OCI-LY1 (cell line): ENCODE measurements around the gene EXT2.

Experiments used
- EZH2 ChIP-seq: fragments of 200-600 bp; sonication (generic), shearing (Covaris generic); IDR thresholded peaks from 2 replicates; pipeline ENCODE4 v1.8.0; 2017; ENCODE audit warnings: borderline replicate concordance, mixed run types, mild to moderate bottlenecking, antibody characterized with exemption, low read length, moderate library complexity, mixed read lengths
- TF ChIP-seq, protein P1 (sequence below): fragments of 200-600 bp; sonication (generic), shearing (Covaris generic); IDR thresholded peaks from 2 replicates; pipeline ENCODE4 v1.5.1; 2017; ENCODE audit warnings: mild to moderate bottlenecking, antibody characterized with exemption, low read length, moderate library complexity, mixed read lengths

DNA sequence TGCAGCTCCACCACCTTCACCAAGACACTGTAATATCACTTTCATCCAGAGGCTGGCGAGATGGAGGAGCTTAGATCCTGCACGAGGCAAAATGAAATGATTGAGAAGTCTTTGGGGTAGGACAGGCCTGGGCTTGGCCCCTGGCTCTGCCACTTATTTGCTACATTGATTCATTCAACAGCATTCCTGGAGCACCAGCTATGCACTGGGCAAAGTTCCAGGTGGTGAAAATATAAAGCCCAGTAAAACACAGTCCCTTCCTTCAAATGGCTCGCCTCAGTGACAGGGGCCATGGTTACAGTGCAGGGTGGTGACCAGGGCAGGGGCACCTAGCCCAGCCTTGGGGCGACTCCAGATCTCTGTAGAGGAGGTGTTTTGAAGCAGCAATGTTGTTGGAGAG is 194.7 kb downstream of the EXT2 start:
- TF ChIP-seq, protein P1, sequence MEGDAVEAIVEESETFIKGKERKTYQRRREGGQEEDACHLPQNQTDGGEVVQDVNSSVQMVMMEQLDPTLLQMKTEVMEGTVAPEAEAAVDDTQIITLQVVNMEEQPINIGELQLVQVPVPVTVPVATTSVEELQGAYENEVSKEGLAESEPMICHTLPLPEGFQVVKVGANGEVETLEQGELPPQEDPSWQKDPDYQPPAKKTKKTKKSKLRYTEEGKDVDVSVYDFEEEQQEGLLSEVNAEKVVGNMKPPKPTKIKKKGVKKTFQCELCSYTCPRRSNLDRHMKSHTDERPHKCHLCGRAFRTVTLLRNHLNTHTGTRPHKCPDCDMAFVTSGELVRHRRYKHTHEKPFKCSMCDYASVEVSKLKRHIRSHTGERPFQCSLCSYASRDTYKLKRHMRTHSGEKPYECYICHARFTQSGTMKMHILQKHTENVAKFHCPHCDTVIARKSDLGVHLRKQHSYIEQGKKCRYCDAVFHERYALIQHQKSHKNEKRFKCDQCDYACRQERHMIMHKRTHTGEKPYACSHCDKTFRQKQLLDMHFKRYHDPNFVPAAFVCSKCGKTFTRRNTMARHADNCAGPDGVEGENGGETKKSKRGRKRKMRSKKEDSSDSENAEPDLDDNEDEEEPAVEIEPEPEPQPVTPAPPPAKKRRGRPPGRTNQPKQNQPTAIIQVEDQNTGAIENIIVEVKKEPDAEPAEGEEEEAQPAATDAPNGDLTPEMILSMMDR: no peak
- no peak for TF ChIP-seq EZH2
